GM12878 (cell line): ENCODE data around the gene SQSTM1. TPM values are rescaled to one million over a fixed set of nuclear protein-coding genes. Genes with fewer than 3 reads are reported as not detected.
A peak's percentile ranks its signal among the peaks of the same experiment; 100 is the strongest.

Source experiments
- BACH1 ChIP-seq: fragments of 450-650 bp; IDR thresholded peaks from 2 replicates; pipeline ENCODE4 v1.6.1; 2017; ENCODE audit warnings: mild to moderate bottlenecking, borderline replicate concordance
- CEBPB ChIP-seq, 2 experiments: fragments of 150-350 bp in 1 of 2; IDR thresholded peaks; 2 replicates each; pipeline ENCODE4 v1.6.1; 2012 to 2014; ENCODE audit warnings: low read depth in 2 of 2, low read length in 2 of 2, borderline replicate concordance in 1 of 2, inconsistent platforms in 1 of 2
- E4F1 ChIP-seq: fragments of 450-650 bp; IDR thresholded peaks from 2 replicates; pipeline ENCODE4 v1.6.1; 2018; ENCODE audit warnings: borderline replicate concordance, mild to moderate bottlenecking; ENCODE audit not compliant: partially characterized antibody
- FOS ChIP-seq: IDR thresholded peaks from 3 replicates; pipeline ENCODE4 v1.6.1; 2011; ENCODE audit warnings: borderline replicate concordance; ENCODE audit not compliant: insufficient read length; ENCODE audit errors: extremely low read depth
- GATAD2B ChIP-seq: fragments of 450-650 bp; conservative IDR thresholded peaks from 2 replicates; pipeline ENCODE4 v1.6.1; 2017; ENCODE audit warnings: low read depth, mild to moderate bottlenecking, moderate library complexity
- IKZF2 ChIP-seq, 2 experiments: fragments of 450-650 bp; IDR thresholded peaks; 2 replicates each; pipeline ENCODE4 v1.6.1; 2017; ENCODE audit warnings: mild to moderate bottlenecking in 2 of 2, moderate library complexity in 2 of 2
- IRF4 ChIP-seq: IDR thresholded peaks from 2 replicates; pipeline ENCODE4 v1.6.1; 2011; ENCODE audit warnings: low read depth, low read length
- KLF5 ChIP-seq: fragments of 450-650 bp; IDR thresholded peaks from 2 replicates; pipeline ENCODE4 v1.6.1; 2014; ENCODE audit warnings: mild to moderate bottlenecking; ENCODE audit not compliant: partially characterized antibody
- MEF2A ChIP-seq: IDR thresholded peaks from 2 replicates; pipeline ENCODE4 v1.6.1; 2011; ENCODE audit warnings: low read depth, mild to moderate bottlenecking, low read length, moderate library complexity; ENCODE audit not compliant: insufficient read depth
- NBN ChIP-seq: fragments of 450-650 bp; IDR thresholded peaks from 2 replicates; pipeline ENCODE4 v1.6.1; 2016
- NFXL1 ChIP-seq: fragments of 450-650 bp; IDR thresholded peaks from 2 replicates; pipeline ENCODE4 v1.6.1; 2017; ENCODE audit warnings: antibody characterized with exemption, mild to moderate bottlenecking, borderline replicate concordance
- NRF1 ChIP-seq: conservative IDR thresholded peaks from 2 replicates; pipeline ENCODE4 v1.6.1; 2011; ENCODE audit warnings: mild to moderate bottlenecking, low read depth, low read length, improper control_type of control experiment
- POLR2AphosphoS2 ChIP-seq: IDR thresholded peaks from 2 replicates; pipeline ENCODE4 v1.6.1; 2011; ENCODE audit warnings: low read depth, mild to moderate bottlenecking, low read length, improper control_type of control experiment, moderate library complexity
- POU2F2 ChIP-seq: IDR thresholded peaks from 3 replicates; pipeline ENCODE4 v1.6.1; 2011; ENCODE audit warnings: low read depth, mild to moderate bottlenecking, low read length, borderline replicate concordance
- RAD21 ChIP-seq: IDR thresholded peaks from 2 replicates; pipeline ENCODE4 v1.6.1; 2011; ENCODE audit warnings: mild to moderate bottlenecking, low read depth, low read length, moderate library complexity; ENCODE audit not compliant: insufficient read depth
- RELB ChIP-seq: fragments of 450-650 bp; IDR thresholded peaks from 2 replicates; pipeline ENCODE4 v1.6.1; 2017; ENCODE audit warnings: low read depth, mild to moderate bottlenecking, moderate library complexity
- SREBF1 ChIP-seq: IDR thresholded peaks from 2 replicates; pipeline ENCODE4 v1.6.1; 2012; ENCODE audit warnings: mild to moderate bottlenecking, low read length
- SREBF2 ChIP-seq: IDR thresholded peaks from 2 replicates; pipeline ENCODE4 v1.6.1; 2012; ENCODE audit warnings: mild to moderate bottlenecking, low read length
- SUPT20H ChIP-seq: IDR thresholded peaks from 2 replicates; pipeline ENCODE4 v1.6.1; 2011; ENCODE audit warnings: low read depth, mild to moderate bottlenecking, low read length, moderate library complexity, borderline replicate concordance; ENCODE audit not compliant: control insufficient read depth
- ZBED1 ChIP-seq: IDR thresholded peaks from 2 replicates; pipeline ENCODE4 v1.6.1; 2016; ENCODE audit warnings: borderline replicate concordance
- ZNF274 ChIP-seq: IDR thresholded peaks from one replicate; pipeline ENCODE4 v1.8.0; 2011; ENCODE audit not compliant: insufficient read length, insufficient read depth
- ZZZ3 ChIP-seq: IDR thresholded peaks from 2 replicates; pipeline ENCODE4 v1.6.1; 2011; ENCODE audit warnings: low read depth; ENCODE audit not compliant: control insufficient read depth, insufficient read length
- polyA plus RNA-seq, 11 experiments: library from polyadenylated mRNA; depleted of rRNA in 4 of 11; unstranded in 6 of 11; stranded (reverse) in 5 of 11; fragments of >200 nt; fragmentation: Nextera tagmentation in 4 of 11; fragmentation: Illumina TruSeq in 1 of 11; extraction: Ambion mirVana in 4 of 11; extraction: Trizol in 1 of 11; gene quantifications; 1 replicate in 1 of 11; 2 replicates in 10 of 11; pipeline versions ENCODE4 v1.2.1 to v1.2.3, GENCODE V29; 2011 to 2016; ENCODE audit warnings: inconsistent platforms in 2 of 11, missing spikeins in 2 of 11, low read depth in 1 of 11
- total RNA-seq, 4 experiments: library from RNA; depleted of rRNA in 3 of 4; stranded (reverse); fragments of >200 nt in 3 of 4; fragmentation: Illumina TruSeq in 1 of 4; extraction: Trizol in 1 of 4; gene quantifications; 2 replicates each; pipeline versions ENCODE4 v1.2.1 to v1.2.3, GENCODE V29; 2013 to 2021
- TF ChIP-seq, protein P1 (sequence below), 3 experiments: IDR thresholded peaks in 2 of 3; conservative IDR thresholded peaks in 1 of 3; 2 replicates each; pipeline ENCODE4 v1.5.1; 2011; ENCODE audit warnings: low read depth in 3 of 3, low read length in 3 of 3, mild to moderate bottlenecking in 3 of 3, control low read depth in 2 of 3, moderate library complexity in 2 of 3, inconsistent platforms in 1 of 3, mixed read lengths in 1 of 3; ENCODE audit not compliant: control insufficient read depth in 2 of 3, insufficient read depth in 1 of 3; ENCODE audit errors: extremely low read depth in 1 of 3
- TF ChIP-seq, protein P2 (sequence below): IDR thresholded peaks from 2 replicates; pipeline ENCODE4 v1.6.1; 2012; ENCODE audit warnings: low read depth, low read length, improper control_type of control experiment

Gene SQSTM1
- total and polyA plus RNA-seq, 10 of the 15 experiments (the other 5 are each of a cell fraction or from before 2014, with no cell fraction given), result 6.3 to 138 (median 62.1) TPM

DNA sequence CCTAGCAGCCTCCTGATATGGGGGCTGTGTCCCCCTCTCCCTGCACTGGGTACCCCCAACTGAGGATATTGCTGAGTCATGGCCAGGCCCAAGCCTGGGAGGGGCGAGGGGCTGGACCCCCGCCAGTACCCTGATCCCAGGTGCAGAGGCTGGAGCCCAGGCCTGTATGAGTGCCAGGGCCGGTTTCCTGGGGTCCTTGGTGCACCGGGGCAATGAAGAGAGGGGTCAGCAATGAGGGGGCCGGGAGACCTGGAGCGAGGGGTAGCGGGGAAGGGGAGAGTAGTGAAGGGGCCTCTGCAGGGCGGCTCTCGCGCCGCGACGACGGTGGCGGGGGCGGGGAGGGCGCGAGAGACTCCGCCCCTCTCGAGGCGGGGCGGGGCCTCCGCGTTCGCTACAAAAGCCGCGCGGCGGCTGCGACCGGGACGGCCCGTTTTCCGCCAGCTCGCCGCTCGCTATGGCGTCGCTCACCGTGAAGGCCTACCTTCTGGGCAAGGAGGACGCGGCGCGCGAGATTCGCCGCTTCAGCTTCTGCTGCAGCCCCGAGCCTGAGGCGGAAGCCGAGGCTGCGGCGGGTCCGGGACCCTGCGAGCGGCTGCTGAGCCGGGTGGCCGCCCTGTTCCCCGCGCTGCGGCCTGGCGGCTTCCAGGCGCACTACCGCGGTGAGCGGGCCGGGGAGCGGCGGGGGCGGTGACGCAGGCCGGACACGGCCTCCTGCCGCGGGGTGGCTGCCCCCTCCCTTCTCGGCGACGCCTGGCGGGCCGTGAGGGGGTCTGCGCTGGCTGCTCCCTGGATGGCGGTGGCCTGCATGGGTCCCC is at the start of gene SQSTM1 (continued):
- TF ChIP-seq, protein P1, sequence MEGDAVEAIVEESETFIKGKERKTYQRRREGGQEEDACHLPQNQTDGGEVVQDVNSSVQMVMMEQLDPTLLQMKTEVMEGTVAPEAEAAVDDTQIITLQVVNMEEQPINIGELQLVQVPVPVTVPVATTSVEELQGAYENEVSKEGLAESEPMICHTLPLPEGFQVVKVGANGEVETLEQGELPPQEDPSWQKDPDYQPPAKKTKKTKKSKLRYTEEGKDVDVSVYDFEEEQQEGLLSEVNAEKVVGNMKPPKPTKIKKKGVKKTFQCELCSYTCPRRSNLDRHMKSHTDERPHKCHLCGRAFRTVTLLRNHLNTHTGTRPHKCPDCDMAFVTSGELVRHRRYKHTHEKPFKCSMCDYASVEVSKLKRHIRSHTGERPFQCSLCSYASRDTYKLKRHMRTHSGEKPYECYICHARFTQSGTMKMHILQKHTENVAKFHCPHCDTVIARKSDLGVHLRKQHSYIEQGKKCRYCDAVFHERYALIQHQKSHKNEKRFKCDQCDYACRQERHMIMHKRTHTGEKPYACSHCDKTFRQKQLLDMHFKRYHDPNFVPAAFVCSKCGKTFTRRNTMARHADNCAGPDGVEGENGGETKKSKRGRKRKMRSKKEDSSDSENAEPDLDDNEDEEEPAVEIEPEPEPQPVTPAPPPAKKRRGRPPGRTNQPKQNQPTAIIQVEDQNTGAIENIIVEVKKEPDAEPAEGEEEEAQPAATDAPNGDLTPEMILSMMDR (IDR thresholded peaks at IDR 0.05 in 2 of 3, conservative IDR thresholded peaks at IDR 0.05 in 1 of 3; ENCODE audit: control insufficient read depth in 2 of 3, extremely low read depth in 1 of 3, insufficient read depth in 1 of 3, low read depth in 3 of 3, low read length in 3 of 3), result no peak
- TF ChIP-seq, protein P2, sequence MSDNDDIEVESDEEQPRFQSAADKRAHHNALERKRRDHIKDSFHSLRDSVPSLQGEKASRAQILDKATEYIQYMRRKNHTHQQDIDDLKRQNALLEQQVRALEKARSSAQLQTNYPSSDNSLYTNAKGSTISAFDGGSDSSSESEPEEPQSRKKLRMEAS, result peak; percentile 59; the same call in 1 of the 2 replicates
- TF ChIP-seq IRF4 (no peak), GATAD2B (peak; percentile 86; the same call in 1 of the 2 replicates), KLF5 (peak; percentile 20), RELB (peak; percentile 60), POU2F2 (peak; percentile 94), ZNF274 (no peak), E4F1 (no peak), SREBF2 (no peak), NBN (0 out of 2 replicates have a peak, but pooled peaks have one; percentile 44), SUPT20H (no peak), CEBPB (IDR thresholded peaks at IDR 0.05; ENCODE audit: borderline replicate concordance in 1 of 2, low read depth in 2 of 2, low read length in 2 of 2) (no peak), BACH1 (peak; percentile 99), FOS (no peak), ZZZ3 (no peak), NRF1 (no peak), SREBF1 (0 out of 2 replicates have a peak, but pooled peaks have one; percentile 8), IKZF2 (IDR thresholded peaks at IDR 0.05) (no peak), RAD21 (no peak), POLR2AphosphoS2 (peak; percentile 99), MEF2A (no peak), ZBED1 (no peak), NFXL1 (0 out of 2 replicates have a peak, but pooled peaks have one; percentile 61)
